Left renal cortex interstitium (tissue), 4 donors: Measurements from ENCODE around the gene PNRC1. TPM values are rescaled to one million over a fixed set of nuclear protein-coding genes. Genes with fewer than 3 reads are reported as not detected.
"Not testable (repeated sequence)": the region's sequence is repeated elsewhere in the genome, so short reads cannot be mapped to it uniquely, and the experiment has no call there.

Source experiments
- DNase-seq, 4 donors: peaks; one replicate each; pipeline ENCODE4 v3.0.0-alpha.2; 2013; ENCODE audit warnings: low read depth in 4 of 4, low spot score in 2 of 4, missing footprints in 1 of 4
- polyA plus RNA-seq, 4 donors: library from polyadenylated mRNA; unstranded; fragments of 120-200 nt; gene quantifications; one replicate each; pipeline ENCODE4 v1.2.1, GENCODE V29; 2013; ENCODE audit not compliant: insufficient read length in 4 of 4

PNRC1 gene
- polyA plus RNA-seq, result 100 to 1,000 TPM; 101 to 122 (median 113) TPM

- peak; percentile 95 to 99 (median 98) for DNase-seq
Observed at GRCh38 chr6:89080281-89081128, at the start of gene PNRC1. TSS of gene PNRC1 (plus strand) at chr6:89080751. CDS start at chr6:89080895, 144 bp downstream.

- no peak for DNase-seq
Observed at GRCh38 chr6:89032599-89032998, 48.0 kb upstream of the PNRC1 start.

- DNase-seq, result no peak
Observed at GRCh38 chr6:89033461-89033860, 47.1 kb upstream of the PNRC1 start.

- not testable (repeated sequence) for DNase-seq
Observed at GRCh38 chr6:89034116-89034515, 46.4 kb upstream of the PNRC1 start.

GRCh38 chr6:89034586-89035251, 45.8 kb upstream of the PNRC1 start:
- no peak for DNase-seq

- peak; percentile 41 to 65 (median 52) for DNase-seq
Observed at GRCh38 chr6:89035252-89036101, 45.1 kb upstream of the PNRC1 start.

GRCh38 chr6:89037141-89037900, 43.2 kb upstream of the PNRC1 start:
- DNase-seq, result no peak

- DNase-seq, result not testable (repeated sequence)
Observed at GRCh38 chr6:89037901-89038293, 42.7 kb upstream of the PNRC1 start.

GRCh38 chr6:89042664-89043063, 37.9 kb upstream of the PNRC1 start:
- no peak for DNase-seq

GRCh38 chr6:89044328-89045010, 36.1 kb upstream of the PNRC1 start:
- DNase-seq, result no peak

GRCh38 chr6:89045011-89045387, 35.6 kb upstream of the PNRC1 start:
- no peak for DNase-seq

GRCh38 chr6:89045576-89045975, 35.0 kb upstream of the PNRC1 start:
- DNase-seq, result no peak

GRCh38 chr6:89047473-89047872, 33.1 kb upstream of the PNRC1 start:
- no peak for DNase-seq

GRCh38 chr6:89048288-89048923, 32.1 kb upstream of the PNRC1 start:
- no peak for DNase-seq

- no peak for DNase-seq
Observed at GRCh38 chr6:89048985-89049384, 31.6 kb upstream of the PNRC1 start.

GRCh38 chr6:89050155-89050554, 30.4 kb upstream of the PNRC1 start:
- DNase-seq, result no peak

- no peak for DNase-seq
Observed at GRCh38 chr6:89050697-89051096, 29.9 kb upstream of the PNRC1 start.

GRCh38 chr6:89051676-89052075, 28.9 kb upstream of the PNRC1 start:
- no peak for DNase-seq

GRCh38 chr6:89054208-89054607, 26.3 kb upstream of the PNRC1 start:
- no peak for DNase-seq
